SK-N-SH (cell line): ENCODE results near the gene TEX22. TPM values are rescaled to one million over a fixed set of nuclear protein-coding genes. Genes with fewer than 3 reads are reported as not detected.

Experiments used
- CTCF ChIA-PET: fragments of 300-600, 350-600 bp; formaldehyde crosslinking; extraction: SDS; loops from one replicate; lab custom pipeline; 2021; lab: Yijun Ruan, JAX
- POLR2A ChIA-PET: fragments of 350-600 bp; sonication (Branson Sonifier 250); formaldehyde crosslinking; extraction: SDS; loops from one replicate; lab custom pipeline; 2020; ENCODE audit warnings: antibody characterized with exemption, inconsistent platforms; lab: Yijun Ruan, JAX
- DNase-seq: peaks from one replicate; pipeline ENCODE4 v3.0.0; 2012
- H2AFZ ChIP-seq: fragments of 200-600 bp; sonication (generic); 2 replicates; pipeline ENCODE4 v1.8.1; 2016; ENCODE audit warnings: antibody characterized with exemption, mild to moderate bottlenecking, low read depth
- H3F3A ChIP-seq: fragments of 200-600 bp; sonication (generic); replicated peaks from 2 replicates; pipeline ENCODE3; 2016; ENCODE audit warnings: antibody characterized with exemption, mild to moderate bottlenecking; ENCODE audit not compliant: insufficient read depth
- H3K27ac ChIP-seq, 2 experiments: fragments of 200-500 bp in 1 of 2; fragments of 200-600 bp in 1 of 2; sonication (Bioruptor generic) in 1 of 2; sonication (generic), shearing (Covaris generic) in 1 of 2; 2 replicates each; pipeline versions ENCODE4 v1.5.1 to v1.6.1; 2014 to 2016; ENCODE audit warnings: low read depth in 2 of 2, inconsistent platforms in 1 of 2, low read length in 1 of 2, mild to moderate bottlenecking in 1 of 2, mixed read lengths in 1 of 2
- H3K27me3 ChIP-seq: fragments of 200-600 bp; sonication (generic), shearing (Covaris generic); 2 replicates; pipeline ENCODE4 v1.6.1; 2016; ENCODE audit warnings: mixed run types; ENCODE audit not compliant: insufficient read depth
- H3K36me3 ChIP-seq, 2 experiments: fragments of 200-500 bp in 1 of 2; fragments of 200-600 bp in 1 of 2; sonication (Bioruptor generic) in 1 of 2; sonication (generic) in 1 of 2; replicated peaks in 1 of 2; 2 replicates each; pipeline versions ENCODE3 to v1.5.1; 2014 to 2016; ENCODE audit warnings: low read length in 1 of 2, mild to moderate bottlenecking in 1 of 2; ENCODE audit not compliant: insufficient read depth in 2 of 2, control insufficient read depth in 1 of 2
- H3K4me1 ChIP-seq, 2 experiments: fragments of 200-500 bp in 1 of 2; fragments of 200-600 bp in 1 of 2; sonication (Bioruptor generic) in 1 of 2; sonication (generic), shearing (Covaris generic) in 1 of 2; 2 replicates each; pipeline versions ENCODE4 v1.5.1 to v1.6.1; 2014 to 2016; ENCODE audit warnings: low read depth in 1 of 2, low read length in 1 of 2, mixed run types in 1 of 2; ENCODE audit not compliant: insufficient read depth in 2 of 2, control insufficient read depth in 1 of 2
- H3K4me2 ChIP-seq: fragments of 200-600 bp; sonication (generic), shearing (Covaris generic); 2 replicates; pipeline ENCODE4 v1.6.1; 2017; ENCODE audit warnings: mixed run types
- H3K4me3 ChIP-seq, 2 experiments: fragments of 200-500 bp in 1 of 2; fragments of 200-600 bp in 1 of 2; sonication (Bioruptor generic) in 1 of 2; sonication (generic), shearing (Covaris generic) in 1 of 2; 2 replicates each; pipeline versions ENCODE4 v1.5.1 to v1.8.1; 2014 to 2016; ENCODE audit warnings: low read depth in 2 of 2, inconsistent platforms in 1 of 2, low read length in 1 of 2, mild to moderate bottlenecking in 1 of 2, mixed read lengths in 1 of 2, moderate library complexity in 1 of 2
- H3K79me2 ChIP-seq: fragments of 200-600 bp; sonication (generic); 2 replicates; pipeline ENCODE4 v1.8.1; 2017; ENCODE audit warnings: mild to moderate bottlenecking; ENCODE audit not compliant: insufficient read depth
- H3K9ac ChIP-seq: fragments of 200-600 bp; sonication (generic); 2 replicates; pipeline ENCODE4 v1.6.1; 2017; ENCODE audit warnings: mixed run types
- H3K9me2 ChIP-seq: fragments of 200-600 bp; sonication (generic); 2 replicates; pipeline ENCODE4 v1.6.1; 2017; ENCODE audit warnings: mixed run types
- H3K9me3 ChIP-seq: fragments of 200-600 bp; sonication (generic); 2 replicates; pipeline ENCODE4 v1.6.1; 2017; ENCODE audit warnings: mixed run types, mild to moderate bottlenecking, moderate library complexity
- H4K20me1 ChIP-seq: fragments of 200-600 bp; sonication (generic); 2 replicates; pipeline ENCODE4 v1.6.1; 2017; ENCODE audit warnings: mild to moderate bottlenecking, mixed run types; ENCODE audit not compliant: insufficient read depth
- EP300 ChIP-seq, 2 experiments: IDR thresholded peaks; 2 replicates each; pipeline versions ENCODE4 v1.4.0 to v1.6.1; 2012; ENCODE audit warnings: borderline replicate concordance in 1 of 2, low read depth in 1 of 2, low read length in 1 of 2
- FOXM1 ChIP-seq: IDR thresholded peaks from 2 replicates; pipeline ENCODE4 v1.4.0; 2012; ENCODE audit warnings: low read depth, mild to moderate bottlenecking
- NFIC ChIP-seq: IDR thresholded peaks from 2 replicates; pipeline ENCODE4 v1.4.0; 2012; ENCODE audit warnings: borderline replicate concordance
- NRF1 ChIP-seq: IDR thresholded peaks from 2 replicates; pipeline ENCODE4 v1.6.1; 2012; ENCODE audit warnings: low read depth, mild to moderate bottlenecking, low read length
- RCOR1 ChIP-seq: fragments of 150-350 bp; IDR thresholded peaks from 2 replicates; pipeline ENCODE4 v1.6.1; 2017; ENCODE audit warnings: antibody characterized with exemption, low read length
- RFX5 ChIP-seq: IDR thresholded peaks from 2 replicates; pipeline ENCODE4 v1.6.1; 2012; ENCODE audit warnings: mild to moderate bottlenecking, improper control_type of control experiment, low read length
- RXRA ChIP-seq: IDR thresholded peaks from 2 replicates; pipeline ENCODE4 v1.4.0; 2012; ENCODE audit warnings: low read depth, mild to moderate bottlenecking, borderline replicate concordance
- SIN3A ChIP-seq: IDR thresholded peaks from 2 replicates; pipeline ENCODE4 v1.6.1; 2012; ENCODE audit warnings: low read depth, mild to moderate bottlenecking, low read length, moderate library complexity, borderline replicate concordance
- YY1 ChIP-seq: IDR thresholded peaks from 2 replicates; pipeline ENCODE4 v1.4.0; 2012; ENCODE audit warnings: low read depth, mild to moderate bottlenecking
- WGBS: methylation state at CpG from one replicate; pipeline ENCODE4 v1.1.6; 2017; ENCODE audit warnings: low lambda C conversion rate; 5-methylcytosine and 5-hydroxymethylcytosine counted together
- polyA plus RNA-seq, 3 experiments: library from polyadenylated mRNA; depleted of rRNA; stranded (reverse); fragments of >200 nt; gene quantifications; 2 replicates each; pipeline ENCODE4 v1.2.3, GENCODE V29; 2012
- TF ChIP-seq, protein P1 (sequence below): IDR thresholded peaks from 2 replicates; pipeline ENCODE4 v1.4.0; 2012; ENCODE audit warnings: low read depth, borderline replicate concordance
- TF ChIP-seq, protein P2 (sequence below): IDR thresholded peaks from 2 replicates; pipeline ENCODE4 v1.4.0; 2012; ENCODE audit warnings: low read depth
- TF ChIP-seq, protein P3 (sequence below): IDR thresholded peaks from 2 replicates; pipeline ENCODE4 v1.6.1; 2012; ENCODE audit warnings: mild to moderate bottlenecking, low read depth, low read length, moderate library complexity

Gene TEX22
- polyA plus RNA-seq, 1 of the 3 experiments (the other 2 are of a cell fraction), result 0.26 TPM

DNA sequence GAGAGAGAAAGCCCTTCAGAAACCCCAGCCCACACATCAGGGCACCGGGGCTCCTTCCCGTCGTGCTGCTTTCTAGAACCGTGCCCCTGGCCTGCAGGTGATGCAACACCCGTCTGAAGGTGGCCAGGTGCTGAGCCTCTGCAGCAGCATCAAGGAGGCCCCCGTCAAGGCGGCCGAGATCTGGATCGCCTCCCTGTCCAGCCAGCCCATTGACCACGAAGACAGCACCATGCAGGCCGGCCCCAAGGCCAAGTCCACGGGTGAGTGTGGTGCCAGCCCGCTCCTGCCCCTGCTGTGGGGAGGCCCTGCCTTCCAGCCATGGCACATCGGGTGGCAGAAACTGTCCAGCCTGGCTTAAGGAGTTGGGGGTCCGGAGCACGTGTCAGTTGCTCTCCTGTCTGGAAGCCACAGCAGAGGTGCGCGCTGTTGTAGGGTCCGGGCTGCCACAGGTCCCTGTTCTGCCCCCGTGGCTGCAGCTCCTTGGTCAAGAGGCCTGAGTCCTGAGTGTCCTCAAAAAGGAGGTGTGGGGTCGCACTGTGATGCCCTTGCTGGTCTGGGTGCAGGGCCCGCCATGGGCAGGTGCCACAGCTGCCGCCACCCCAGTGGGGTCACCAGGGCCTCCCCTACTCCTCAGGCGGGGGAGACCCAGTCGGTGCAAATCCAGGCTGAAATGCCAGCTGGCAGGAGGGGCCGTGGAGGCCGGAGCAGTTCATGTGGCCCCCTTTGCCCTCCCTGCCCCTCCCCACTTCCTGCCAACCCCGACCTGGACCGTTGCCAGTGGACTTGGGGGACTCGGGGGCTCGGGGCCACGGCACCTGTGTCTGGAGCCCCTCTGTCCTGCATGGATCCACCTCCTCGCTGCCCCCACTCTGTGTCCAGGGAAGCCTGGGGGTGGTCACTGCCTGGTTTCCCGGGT is 31.0 kb upstream of the TEX22 start:
- WGBS, result 97% methylated on average over 10 of the region's 34 CpGs
- ChIA-PET POLR2A (no interaction called here), CTCF (interaction anchor here (0.8 to 9.5 kb wide), 3 partner anchors 119 to 161 kb away, joined by 3 to 135 read pairs (median 7); partner anchors contain the start of gene TEDC1)
- Histone ChIP-seq H2AFZ (no peak overlapping the region), H3K27me3 (no peaks in the 10 kb centered on the region), H4K20me1 (0 out of 2 replicates have a peak, but pooled peaks cover 7% of the 10 kb centered on the region), H3F3A (peaks cover 14% of the 10 kb centered on the region), H3K4me1 (peaks cover 4 to 7% of the 10 kb centered on the region in 2 experiments; a peak in 2 of 4 replicates), H3K9me3 (no peaks in the 10 kb centered on the region), H3K27ac (no peak overlapping the region), H3K36me3 (peaks cover 0 to 17% of the 10 kb centered on the region in 2 experiments), H3K79me2 (no peaks in the 10 kb centered on the region), H3K9me2 (no peaks in the 10 kb centered on the region), H3K4me3 (no peak overlapping the region), H3K9ac (no peak overlapping the region), H3K4me2 (no peak overlapping the region)
- TF ChIP-seq YY1, result no peak
- no peak for TF ChIP-seq RXRA
- TF ChIP-seq, protein P1, sequence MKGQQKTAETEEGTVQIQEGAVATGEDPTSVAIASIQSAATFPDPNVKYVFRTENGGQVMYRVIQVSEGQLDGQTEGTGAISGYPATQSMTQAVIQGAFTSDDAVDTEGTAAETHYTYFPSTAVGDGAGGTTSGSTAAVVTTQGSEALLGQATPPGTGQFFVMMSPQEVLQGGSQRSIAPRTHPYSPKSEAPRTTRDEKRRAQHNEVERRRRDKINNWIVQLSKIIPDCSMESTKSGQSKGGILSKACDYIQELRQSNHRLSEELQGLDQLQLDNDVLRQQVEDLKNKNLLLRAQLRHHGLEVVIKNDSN, result no peak
- TF ChIP-seq, protein P2, sequence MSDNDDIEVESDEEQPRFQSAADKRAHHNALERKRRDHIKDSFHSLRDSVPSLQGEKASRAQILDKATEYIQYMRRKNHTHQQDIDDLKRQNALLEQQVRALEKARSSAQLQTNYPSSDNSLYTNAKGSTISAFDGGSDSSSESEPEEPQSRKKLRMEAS, result no peak
- no peak for TF ChIP-seq RFX5
- no peak for TF ChIP-seq NFIC
- DNase-seq, result no peak

DNA sequence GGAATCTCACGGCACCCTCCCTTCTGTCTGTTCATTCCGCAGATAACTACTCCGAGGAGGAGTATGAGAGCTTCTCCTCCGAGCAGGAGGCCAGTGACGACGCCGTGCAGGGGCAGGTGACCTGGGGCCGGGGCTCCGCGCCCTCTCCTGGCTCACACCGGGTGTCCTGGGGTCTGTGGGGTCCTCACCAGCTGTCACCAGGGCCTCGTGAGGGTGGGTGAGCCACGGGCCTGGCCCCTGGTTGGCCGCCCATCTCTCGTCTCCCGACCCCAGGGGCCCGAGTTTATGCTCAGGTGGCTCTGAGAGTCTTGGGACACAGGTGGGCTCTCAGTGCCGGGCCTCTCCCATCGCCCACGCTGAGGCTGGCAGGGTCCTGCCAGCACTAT is 30.3 kb upstream of the TEX22 start:
- DNase-seq, result no peak
- 0 out of 2 replicates have a peak, but pooled peaks cover 7% of the 10 kb centered on the region for H4K20me1 ChIP-seq
- H3K4me1 ChIP-seq, result peaks cover 4 to 7% of the 10 kb centered on the region in 2 experiments; a peak in 2 of 4 replicates
- H3K27ac ChIP-seq, result no peak overlapping the region
- 94% methylated on average over 11 of the region's 20 CpGs for whole genome bisulfite sequencing
- no peak overlapping the region for H3K4me3 ChIP-seq
- no peaks in the 10 kb centered on the region for H3K9me3 ChIP-seq
- peaks cover 10% of the 10 kb centered on the region for H3F3A ChIP-seq
- H3K79me2 ChIP-seq, result no peaks in the 10 kb centered on the region
- TF ChIP-seq SIN3A, result no peak
- TF ChIP-seq EP300 (IDR thresholded peaks at IDR 0.05; ENCODE audit: borderline replicate concordance in 1 of 2, low read depth in 1 of 2, low read length in 1 of 2), result no peak
- TF ChIP-seq FOXM1, result no peak
- no peak for TF ChIP-seq NRF1
- no peak for TF ChIP-seq RCOR1
- TF ChIP-seq, protein P2, result no peak
- TF ChIP-seq, protein P3, sequence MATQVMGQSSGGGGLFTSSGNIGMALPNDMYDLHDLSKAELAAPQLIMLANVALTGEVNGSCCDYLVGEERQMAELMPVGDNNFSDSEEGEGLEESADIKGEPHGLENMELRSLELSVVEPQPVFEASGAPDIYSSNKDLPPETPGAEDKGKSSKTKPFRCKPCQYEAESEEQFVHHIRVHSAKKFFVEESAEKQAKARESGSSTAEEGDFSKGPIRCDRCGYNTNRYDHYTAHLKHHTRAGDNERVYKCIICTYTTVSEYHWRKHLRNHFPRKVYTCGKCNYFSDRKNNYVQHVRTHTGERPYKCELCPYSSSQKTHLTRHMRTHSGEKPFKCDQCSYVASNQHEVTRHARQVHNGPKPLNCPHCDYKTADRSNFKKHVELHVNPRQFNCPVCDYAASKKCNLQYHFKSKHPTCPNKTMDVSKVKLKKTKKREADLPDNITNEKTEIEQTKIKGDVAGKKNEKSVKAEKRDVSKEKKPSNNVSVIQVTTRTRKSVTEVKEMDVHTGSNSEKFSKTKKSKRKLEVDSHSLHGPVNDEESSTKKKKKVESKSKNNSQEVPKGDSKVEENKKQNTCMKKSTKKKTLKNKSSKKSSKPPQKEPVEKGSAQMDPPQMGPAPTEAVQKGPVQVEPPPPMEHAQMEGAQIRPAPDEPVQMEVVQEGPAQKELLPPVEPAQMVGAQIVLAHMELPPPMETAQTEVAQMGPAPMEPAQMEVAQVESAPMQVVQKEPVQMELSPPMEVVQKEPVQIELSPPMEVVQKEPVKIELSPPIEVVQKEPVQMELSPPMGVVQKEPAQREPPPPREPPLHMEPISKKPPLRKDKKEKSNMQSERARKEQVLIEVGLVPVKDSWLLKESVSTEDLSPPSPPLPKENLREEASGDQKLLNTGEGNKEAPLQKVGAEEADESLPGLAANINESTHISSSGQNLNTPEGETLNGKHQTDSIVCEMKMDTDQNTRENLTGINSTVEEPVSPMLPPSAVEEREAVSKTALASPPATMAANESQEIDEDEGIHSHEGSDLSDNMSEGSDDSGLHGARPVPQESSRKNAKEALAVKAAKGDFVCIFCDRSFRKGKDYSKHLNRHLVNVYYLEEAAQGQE, result no peak
- POLR2A ChIA-PET, result no interaction called here
- H3K9ac ChIP-seq, result no peak overlapping the region
- H3K4me2 ChIP-seq, result no peak overlapping the region
- H3K9me2 ChIP-seq, result no peaks in the 10 kb centered on the region
- CTCF ChIA-PET, result interaction anchor here (0.8 to 9.5 kb wide), 3 partner anchors 118 to 164 kb away, joined by 3 to 135 read pairs (median 4); partner anchors contain the start of gene TEDC1
- no peak overlapping the region for H2AFZ ChIP-seq
- no peaks in the 10 kb centered on the region for H3K27me3 ChIP-seq
- peaks cover 0 to 17% of the 10 kb centered on the region in 2 experiments for H3K36me3 ChIP-seq
